SK-N-MC (cell line): Measurements from ENCODE around the gene LRP11.

Experiments used
- EZH2 ChIP-seq: fragments of 200-600 bp; sonication (generic); IDR thresholded peaks from one replicate; pipeline ENCODE4 v1.6.1; 2017; ENCODE audit warnings: antibody characterized with exemption
- POLR2AphosphoS5 ChIP-seq: IDR thresholded peaks from 2 replicates; pipeline ENCODE4 v1.6.1; 2012; ENCODE audit warnings: mild to moderate bottlenecking, low read depth, low read length, borderline replicate concordance

GRCh38 chr6:149815788-149816187, 48.4 kb downstream of the LRP11 start:
- TF ChIP-seq POLR2AphosphoS5 (no peak), EZH2 (no peak)
